Measurements from ENCODE around the gene FAM181A.

The FAM181A gene

GRCh38 chr14:93929048-93929535 lies 1.9 kb downstream of the FAM181A start:
- no peak for DNase-seq (ENCODE audit: low spot score)

GRCh38 chr14:93929657-93930056 lies 2.5 kb downstream of the FAM181A start:
- no peak for DNase-seq (ENCODE audit: low spot score)

GRCh38 chr14:93930296-93930988 lies 3.3 kb downstream of the FAM181A start:
- DNase-seq (ENCODE audit: low spot score), result no peak

GRCh38 chr14:93930989-93931307 lies 3.8 kb downstream of the FAM181A start:
- no peak for DNase-seq (ENCODE audit: low spot score)

- no peak for DNase-seq (ENCODE audit: low spot score)
These were observed 5.5 kb downstream of the FAM181A start for GRCh38 chr14:93932642-93933041.

GRCh38 chr14:93935213-93935612 lies 8.1 kb downstream of the FAM181A start:
- no peak for DNase-seq (ENCODE audit: low spot score)

- DNase-seq (ENCODE audit: low spot score), result peak; percentile 24
These were observed 9.1 kb downstream of the FAM181A start for GRCh38 chr14:93936245-93936644.

GRCh38 chr14:93936926-93937325 lies 9.8 kb downstream of the FAM181A start:
- DNase-seq (ENCODE audit: low spot score), result no peak

- no peak for DNase-seq (ENCODE audit: low spot score)
These were observed 10.4 kb downstream of the FAM181A start for GRCh38 chr14:93937519-93937918.

GRCh38 chr14:93938751-93939303 lies 11.7 kb downstream of the FAM181A start:
- DNase-seq (ENCODE audit: low spot score), result no peak

- peak; percentile 73 for DNase-seq (ENCODE audit: low spot score)
These were observed 12.4 kb downstream of the FAM181A start for GRCh38 chr14:93939304-93940229.

- no peak for DNase-seq (ENCODE audit: low spot score)
These were observed 13.3 kb downstream of the FAM181A start for GRCh38 chr14:93940437-93940836.

GRCh38 chr14:93941293-93941910 lies 14.3 kb downstream of the FAM181A start:
- DNase-seq (ENCODE audit: low spot score), result no peak

GRCh38 chr14:93943052-93943451 lies 15.9 kb downstream of the FAM181A start:
- DNase-seq (ENCODE audit: low spot score), result no peak

- no peak for DNase-seq (ENCODE audit: low spot score)
These were observed 16.8 kb downstream of the FAM181A start for GRCh38 chr14:93943930-93944329.

GRCh38 chr14:93944348-93945069 lies 17.4 kb downstream of the FAM181A start:
- DNase-seq (ENCODE audit: low spot score), result no peak

GRCh38 chr14:93945070-93945399 lies 17.9 kb downstream of the FAM181A start:
- DNase-seq (ENCODE audit: low spot score), result no peak

GRCh38 chr14:93946104-93946503 lies 19.0 kb downstream of the FAM181A start:
- no peak for DNase-seq (ENCODE audit: low spot score)

GRCh38 chr14:93946541-93947090 lies 19.5 kb downstream of the FAM181A start:
- no peak for DNase-seq (ENCODE audit: low spot score)

GRCh38 chr14:93947282-93947681 lies 20.1 kb downstream of the FAM181A start:
- DNase-seq (ENCODE audit: low spot score), result no peak

GRCh38 chr14:93949511-93950075 lies 22.4 kb downstream of the FAM181A start:
- no peak for DNase-seq (ENCODE audit: low spot score)
